Subcutaneous preadipocyte (primary cell): Measurements from ENCODE around the gene WNT8A. TPM values are rescaled to one million over a fixed set of nuclear protein-coding genes. Genes with fewer than 3 reads are reported as not detected.

Experiments
- small RNA-seq: library from RNA; depleted of rRNA; stranded (forward); fragments of <200 nt; gene quantifications from one replicate; pipeline ENCODE3, GENCODE V24; 2012
- total RNA-seq: library from RNA; depleted of rRNA; stranded (reverse); fragments of >200 nt; gene quantifications from 2 replicates; pipeline ENCODE4 v1.2.3, GENCODE V29; 2012

WNT8A gene, protein sequence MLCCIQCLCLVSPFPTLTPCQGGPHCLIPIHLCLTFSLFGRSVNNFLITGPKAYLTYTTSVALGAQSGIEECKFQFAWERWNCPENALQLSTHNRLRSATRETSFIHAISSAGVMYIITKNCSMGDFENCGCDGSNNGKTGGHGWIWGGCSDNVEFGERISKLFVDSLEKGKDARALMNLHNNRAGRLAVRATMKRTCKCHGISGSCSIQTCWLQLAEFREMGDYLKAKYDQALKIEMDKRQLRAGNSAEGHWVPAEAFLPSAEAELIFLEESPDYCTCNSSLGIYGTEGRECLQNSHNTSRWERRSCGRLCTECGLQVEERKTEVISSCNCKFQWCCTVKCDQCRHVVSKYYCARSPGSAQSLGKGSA
- not detected in 2 replicates for total RNA-seq

DNA sequence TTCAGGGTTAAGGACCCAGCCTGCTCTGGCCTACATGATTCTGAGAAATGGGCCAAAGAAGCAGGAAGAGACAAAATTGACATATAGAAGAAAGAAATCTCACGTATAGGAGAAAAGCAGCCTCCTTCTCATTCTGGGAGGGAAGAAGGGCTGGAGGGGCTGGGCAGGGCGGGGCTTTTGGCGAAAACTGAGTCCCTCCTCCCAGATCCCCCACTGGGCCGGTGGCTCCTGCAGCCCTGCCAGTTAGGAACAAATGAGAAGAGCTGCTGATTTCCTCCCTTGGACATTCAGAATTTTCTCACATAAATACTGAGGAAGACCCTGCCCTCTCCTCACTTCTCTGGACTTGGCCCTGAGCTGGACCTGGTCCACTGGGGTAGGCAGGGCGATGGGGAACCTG lies at the start of gene WNT8A:
Gene WNT8A (plus strand): TSS at position 332 of the 400 bp plus-strand sequence. CDS start 95 bp downstream, outside the sequence.

DNA sequence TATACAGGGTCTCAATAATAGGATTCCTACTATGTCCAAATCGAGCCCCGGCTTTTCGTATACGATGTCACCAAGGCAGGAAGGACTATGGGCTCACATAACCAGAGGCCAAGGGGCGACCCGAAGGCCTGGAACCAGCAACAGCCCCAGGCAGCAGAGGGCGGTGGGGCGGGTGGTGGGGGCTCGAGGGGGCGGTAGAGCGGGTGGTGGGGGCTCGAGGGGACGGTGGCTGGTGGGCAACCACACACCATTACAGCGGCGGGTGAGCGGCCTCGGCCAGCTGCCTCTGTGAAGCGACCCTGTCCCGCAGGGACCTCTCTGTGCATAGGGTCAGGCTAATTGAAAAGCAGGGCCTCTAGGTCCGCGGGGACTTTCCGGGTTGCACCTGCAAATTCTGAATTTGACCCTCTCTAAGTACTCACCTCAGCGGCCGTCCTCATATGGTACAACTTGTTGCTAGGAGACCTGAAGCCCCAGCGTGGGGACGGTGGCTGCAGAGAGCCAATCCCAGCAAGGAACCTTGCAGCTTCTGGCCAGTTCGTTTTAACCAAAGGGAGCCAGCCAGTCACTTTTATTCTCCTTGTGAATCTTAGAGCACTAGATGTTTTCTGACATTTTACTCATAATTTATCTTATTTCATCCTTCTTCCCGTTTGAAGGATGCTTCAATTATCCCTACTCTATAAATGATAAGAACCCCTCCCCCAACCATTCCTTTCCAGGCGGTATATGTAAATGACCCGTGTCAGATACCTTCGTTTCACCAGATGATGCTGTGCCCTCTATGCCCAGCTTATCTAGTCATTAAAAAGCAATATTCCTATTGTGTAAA lies 55.3 kb downstream of the WNT8A start, which contains the start of gene NME5:
Gene NME5 (minus strand): TSS at position 480 of the 832 bp plus-strand sequence. CDS start 648 bp downstream, outside the sequence.

Small RNAs within 50 kb of the gene (small RNA-seq; reads per million reads assigned to genes)
- gene RNU6-1148P (not detected), gene RNU6-460P (not detected), gene RNU6-888P (0.33 reads per million, percentile 12 among the genes with 10 or more reads in this experiment)

Other genes with a start within 250 kb of the WNT8A start
- gene MYOT, start 216.2 kb upstream of the WNT8A start, total RNA-seq, result not detected in 2 replicates
- gene PKD2L2, start 194.6 kb upstream of the WNT8A start, total RNA-seq, result not detected in 2 replicates
- gene FAM13B, start 51.0 kb upstream of the WNT8A start, total RNA-seq, result 15.8 and 20.1 TPM in 2 replicates
- gene NME5, start 55.4 kb downstream of the WNT8A start, total RNA-seq, result 1.2 and 3.3 TPM in 2 replicates
- 39.7 and 45.7 TPM in 2 replicates for gene BRD8, start 94.6 kb downstream of the WNT8A start, total RNA-seq
- 57.1 and 63.9 TPM in 2 replicates for gene KIF20A, start 95.1 kb downstream of the WNT8A start, total RNA-seq
- gene CDC23, start 129.3 kb downstream of the WNT8A start, total RNA-seq, result 21.7 and 28.3 TPM in 2 replicates
- under 0.01 TPM in 1 of 2 replicates, not detected in the other for gene GFRA3, start 190.6 kb downstream of the WNT8A start, total RNA-seq
- 6.2 and 11.9 TPM in 2 replicates for gene CDC25C, start 247.8 kb downstream of the WNT8A start, total RNA-seq